Suprapubic skin (tissue), 3 donors: ENCODE measurements around the gene AIG1.

Source experiments
- EP300 ChIP-seq: sonication (generic); formaldehyde crosslinking; IDR thresholded peaks from one replicate; pipeline ENCODE4 v1.6.1; 2017; ENCODE audit warnings: antibody characterized with exemption
- POLR2A ChIP-seq, 2 donors: fragments of 450-650 bp; IDR thresholded peaks; one replicate each; pipeline ENCODE4 v1.6.1; 2017; ENCODE audit warnings: antibody characterized with exemption in 2 of 2, mild to moderate bottlenecking in 2 of 2, moderate library complexity in 2 of 2
- TF ChIP-seq, protein P1 (sequence below), 2 donors: fragments of 200-600 bp in 1 of 2; fragments of 450-650 bp in 1 of 2; sonication (generic) in 1 of 2; IDR thresholded peaks; one replicate each; pipeline ENCODE4 v1.5.1; 2016 to 2019; ENCODE audit warnings: antibody characterized with exemption in 2 of 2, mild to moderate bottlenecking in 1 of 2, moderate library complexity in 1 of 2

DNA sequence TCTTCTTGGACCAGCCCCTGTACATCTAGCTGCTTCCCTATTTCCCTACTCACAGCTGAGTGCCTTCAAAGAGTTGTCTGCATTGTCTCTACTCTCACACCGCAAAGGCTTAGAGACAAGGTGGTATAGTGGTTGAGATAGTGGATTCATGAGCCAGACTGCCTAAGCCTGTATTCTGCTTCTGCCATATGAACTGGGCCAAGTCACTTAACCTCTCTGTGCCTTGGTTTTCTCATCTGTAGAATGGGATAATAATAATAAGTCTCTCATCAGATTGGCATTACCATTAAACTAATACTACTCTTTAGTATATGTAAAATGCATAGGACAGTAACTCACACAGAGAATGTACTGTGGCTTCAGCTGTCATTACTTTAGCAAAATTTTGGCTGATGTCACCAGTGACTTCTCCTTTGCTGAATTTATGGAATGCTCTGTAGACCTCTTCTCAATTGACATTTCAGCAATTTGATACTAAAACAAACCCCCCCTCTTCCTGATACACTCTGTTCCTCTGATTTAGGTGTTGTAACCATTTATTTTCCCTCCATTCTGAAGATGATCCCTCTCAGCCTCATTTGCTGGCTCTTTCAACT is 233.7 kb downstream of the AIG1 start:
- TF ChIP-seq POLR2A (IDR thresholded peaks at IDR 0.05) (no peak), EP300 (no peak)
- TF ChIP-seq, protein P1, sequence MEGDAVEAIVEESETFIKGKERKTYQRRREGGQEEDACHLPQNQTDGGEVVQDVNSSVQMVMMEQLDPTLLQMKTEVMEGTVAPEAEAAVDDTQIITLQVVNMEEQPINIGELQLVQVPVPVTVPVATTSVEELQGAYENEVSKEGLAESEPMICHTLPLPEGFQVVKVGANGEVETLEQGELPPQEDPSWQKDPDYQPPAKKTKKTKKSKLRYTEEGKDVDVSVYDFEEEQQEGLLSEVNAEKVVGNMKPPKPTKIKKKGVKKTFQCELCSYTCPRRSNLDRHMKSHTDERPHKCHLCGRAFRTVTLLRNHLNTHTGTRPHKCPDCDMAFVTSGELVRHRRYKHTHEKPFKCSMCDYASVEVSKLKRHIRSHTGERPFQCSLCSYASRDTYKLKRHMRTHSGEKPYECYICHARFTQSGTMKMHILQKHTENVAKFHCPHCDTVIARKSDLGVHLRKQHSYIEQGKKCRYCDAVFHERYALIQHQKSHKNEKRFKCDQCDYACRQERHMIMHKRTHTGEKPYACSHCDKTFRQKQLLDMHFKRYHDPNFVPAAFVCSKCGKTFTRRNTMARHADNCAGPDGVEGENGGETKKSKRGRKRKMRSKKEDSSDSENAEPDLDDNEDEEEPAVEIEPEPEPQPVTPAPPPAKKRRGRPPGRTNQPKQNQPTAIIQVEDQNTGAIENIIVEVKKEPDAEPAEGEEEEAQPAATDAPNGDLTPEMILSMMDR (IDR thresholded peaks at IDR 0.05): no peak
